HG02885 (cell line): ENCODE results near the gene KCNMB2.

Experiments used
- ATAC-seq: cut with Tn5 transposase; IDR thresholded peaks from one replicate; pipeline ENCODE4 v1.9.1; 2021; ENCODE audit warnings: mild to moderate bottlenecking; ENCODE audit not compliant: unreplicated experiment, poor library complexity

The KCNMB2 gene

DNA sequence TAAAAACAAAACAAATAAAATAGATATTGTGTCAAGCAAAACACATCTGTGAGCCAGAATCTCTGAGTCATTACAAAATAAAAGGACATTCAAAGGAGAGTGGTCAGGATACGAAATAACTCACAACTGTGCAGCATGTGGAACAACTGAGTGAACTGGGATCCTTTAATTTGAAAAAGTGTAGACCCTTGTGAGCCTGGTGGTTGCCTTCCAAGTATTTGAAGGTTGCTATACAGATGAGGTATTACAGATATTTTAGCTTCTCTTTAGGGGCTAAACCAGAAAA lies 26.7 kb downstream of the KCNMB2 start:
- ATAC-seq, result no peak

DNA sequence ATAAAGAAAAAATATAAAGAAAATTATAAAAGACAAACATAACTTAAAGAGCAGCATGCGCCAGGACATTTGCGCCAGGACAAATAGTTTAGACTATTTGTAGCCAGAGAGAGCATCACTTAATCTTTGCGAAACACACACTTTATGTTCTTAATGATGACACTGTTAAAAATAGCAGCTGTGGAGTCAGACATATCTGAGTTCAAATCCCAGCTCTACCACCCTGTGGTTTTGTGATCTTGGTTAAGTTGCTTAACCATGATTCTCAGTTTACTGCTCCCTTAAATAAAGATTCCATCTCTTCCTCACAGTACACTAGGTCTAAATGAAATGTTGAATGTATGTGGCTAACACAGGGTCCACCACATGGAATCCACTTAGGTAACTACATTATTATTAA lies 31.4 kb downstream of the KCNMB2 start:
- no peak for ATAC-seq

DNA sequence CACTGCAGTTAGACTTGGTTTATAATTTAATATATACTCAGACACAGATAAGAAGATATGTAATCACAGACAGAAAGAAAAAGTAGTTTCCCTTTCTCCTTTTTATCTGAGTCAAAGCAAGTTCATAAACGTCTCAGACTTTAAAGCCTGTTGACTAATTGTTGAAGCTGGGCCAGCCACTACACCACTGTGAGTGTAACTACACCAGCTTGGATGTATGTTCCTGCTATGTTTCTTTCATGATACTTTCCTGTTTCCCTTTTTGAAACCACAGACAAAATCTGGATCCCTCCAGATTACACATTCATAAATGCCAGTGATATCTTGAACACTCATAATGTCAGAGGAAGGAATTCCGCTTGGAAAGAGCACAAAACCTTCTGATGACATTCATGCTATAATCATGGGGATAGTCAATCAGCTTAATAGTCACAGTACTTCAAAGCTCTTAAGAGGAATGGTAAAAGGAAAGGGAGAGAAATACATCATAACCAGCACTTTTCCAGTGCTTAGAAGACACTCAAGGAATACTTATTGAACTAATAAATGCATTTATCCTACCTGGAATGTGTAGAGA lies 32.0 kb downstream of the KCNMB2 start:
- ATAC-seq, result no peak

DNA sequence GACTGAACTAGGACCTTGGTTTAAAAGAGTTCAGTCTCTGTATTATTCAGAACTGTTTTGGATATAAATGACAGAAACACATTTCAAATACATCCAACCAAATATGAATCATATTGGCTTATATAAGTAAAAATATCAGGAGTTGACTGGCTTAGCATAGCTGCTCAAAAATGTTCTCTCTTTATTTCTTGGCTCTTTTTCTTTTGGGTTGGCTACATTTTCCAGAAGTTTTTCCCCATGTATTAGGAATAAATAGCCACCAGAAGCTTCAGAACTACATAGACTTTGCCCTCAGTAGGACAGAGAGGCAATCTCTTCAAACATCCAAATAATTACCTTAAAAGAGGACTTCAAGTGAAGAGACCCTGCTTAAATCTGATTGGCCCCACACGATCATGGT lies 32.7 kb downstream of the KCNMB2 start:
- no peak for ATAC-seq

DNA sequence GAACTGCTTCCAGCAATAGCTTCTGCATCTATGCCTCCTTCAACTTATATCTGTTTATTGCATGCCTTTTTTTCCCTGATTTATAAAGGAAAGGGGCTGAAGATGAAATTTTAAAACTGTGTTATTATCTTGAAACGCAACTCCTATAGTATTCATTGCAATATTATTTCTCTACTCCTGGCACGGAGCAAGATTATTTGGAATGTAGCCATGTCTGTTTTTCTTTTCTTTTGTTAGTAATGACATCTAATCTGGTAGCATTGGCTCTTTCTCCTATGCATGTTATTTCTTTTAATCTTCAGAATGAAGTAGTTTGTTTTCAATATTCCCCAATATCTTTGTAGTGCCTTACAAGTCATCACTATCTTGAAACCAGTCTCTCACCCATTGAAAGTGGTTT lies 33.6 kb downstream of the KCNMB2 start:
- no peak for ATAC-seq

DNA sequence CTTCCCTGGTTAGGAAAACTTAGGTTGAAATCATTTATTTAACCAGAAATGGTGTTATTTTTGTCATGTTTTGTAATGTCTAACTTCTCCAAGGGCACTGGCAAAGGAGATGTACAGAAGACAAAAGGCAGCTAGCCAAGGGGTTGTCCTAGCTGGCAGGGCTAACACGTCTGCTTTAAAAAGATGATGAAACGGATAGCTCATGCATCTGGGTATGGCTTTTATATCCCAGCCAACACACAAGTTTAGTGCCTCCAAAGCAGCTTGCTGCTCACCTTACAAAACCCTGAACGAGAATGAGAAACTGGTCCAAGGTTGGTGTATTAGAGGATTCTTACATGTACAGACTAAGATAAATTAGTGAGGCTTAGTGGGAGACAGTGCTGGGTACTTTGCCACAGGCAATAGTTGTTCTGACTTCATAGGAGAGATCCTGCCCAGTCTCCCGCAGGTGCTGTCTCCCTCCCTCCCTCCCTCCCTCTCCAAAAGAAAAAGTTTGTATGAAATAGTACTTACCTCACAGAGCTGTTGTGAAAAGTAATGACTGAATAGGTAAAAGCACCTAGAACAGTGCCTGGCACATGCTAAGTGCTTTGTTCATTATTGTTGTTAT lies 47.8 kb downstream of the KCNMB2 start:
- no peak for ATAC-seq

DNA sequence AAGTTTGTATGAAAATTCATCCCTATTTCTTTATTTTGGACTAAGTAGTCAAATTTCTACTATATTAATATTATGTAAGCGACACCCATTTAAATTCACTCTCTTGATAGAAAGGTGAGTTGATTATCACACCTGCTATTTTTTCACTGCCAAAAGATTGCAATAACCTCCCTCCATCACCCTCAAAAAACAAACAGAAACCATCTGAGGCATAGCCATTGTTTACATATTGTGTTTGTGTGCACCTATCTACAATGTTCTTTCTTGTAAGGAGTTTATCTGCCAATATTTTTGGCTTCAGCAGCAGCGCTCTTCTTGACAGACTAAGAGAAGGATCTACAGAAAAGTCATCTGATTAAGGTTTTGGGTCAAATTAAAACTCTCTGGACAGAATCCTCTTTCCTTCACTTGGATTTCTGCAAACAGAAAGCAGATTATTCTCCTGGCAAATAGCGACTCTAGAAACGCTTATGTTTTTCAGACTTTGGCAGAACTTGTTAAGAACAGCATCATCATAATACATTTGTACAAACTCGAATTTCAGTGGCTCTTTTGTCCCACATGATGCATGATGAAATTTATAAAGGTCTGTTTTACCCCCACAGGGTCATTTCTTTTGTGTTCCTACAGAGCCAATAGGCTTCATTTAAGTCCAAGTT lies 48.6 kb downstream of the KCNMB2 start:
- ATAC-seq, result no peak

DNA sequence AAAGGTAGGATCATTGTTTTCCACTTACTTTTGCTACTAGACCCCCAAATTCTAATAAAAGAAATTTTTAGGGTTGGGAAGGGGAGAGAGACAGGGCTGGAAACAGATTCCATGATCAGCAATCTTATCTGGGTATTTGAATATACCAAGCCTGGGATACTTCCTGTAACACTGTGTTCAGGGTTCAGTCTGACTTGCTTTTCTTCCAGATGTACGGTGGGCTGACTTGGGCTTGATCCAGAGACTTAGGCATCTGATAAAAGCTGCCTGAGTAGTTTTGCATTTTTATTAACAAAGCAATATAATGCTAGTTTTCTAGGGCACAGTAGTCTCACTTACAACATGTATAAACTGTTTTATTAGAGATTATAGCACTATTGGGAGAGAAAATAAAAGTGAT lies 49.2 kb downstream of the KCNMB2 start:
- ATAC-seq, result no peak

DNA sequence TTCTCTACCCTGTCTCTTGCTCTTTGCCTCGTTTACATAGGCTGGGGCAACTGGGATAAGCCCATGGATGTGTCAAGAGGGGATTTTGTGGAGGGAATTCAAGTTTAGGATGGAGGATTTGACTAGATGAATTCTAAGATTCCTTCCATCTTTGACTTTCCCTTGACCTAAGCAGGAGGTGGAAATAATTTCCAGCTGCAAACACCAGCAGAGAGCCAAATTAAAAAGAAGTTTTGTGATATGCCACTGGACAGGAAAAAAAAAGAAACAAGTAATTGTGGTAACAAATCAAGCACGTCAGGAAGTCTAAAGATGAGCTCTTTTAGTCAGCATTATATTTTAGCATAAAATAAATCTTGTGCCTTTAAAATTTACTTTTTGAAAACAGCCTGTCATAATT lies 49.8 kb downstream of the KCNMB2 start:
- no peak for ATAC-seq

DNA sequence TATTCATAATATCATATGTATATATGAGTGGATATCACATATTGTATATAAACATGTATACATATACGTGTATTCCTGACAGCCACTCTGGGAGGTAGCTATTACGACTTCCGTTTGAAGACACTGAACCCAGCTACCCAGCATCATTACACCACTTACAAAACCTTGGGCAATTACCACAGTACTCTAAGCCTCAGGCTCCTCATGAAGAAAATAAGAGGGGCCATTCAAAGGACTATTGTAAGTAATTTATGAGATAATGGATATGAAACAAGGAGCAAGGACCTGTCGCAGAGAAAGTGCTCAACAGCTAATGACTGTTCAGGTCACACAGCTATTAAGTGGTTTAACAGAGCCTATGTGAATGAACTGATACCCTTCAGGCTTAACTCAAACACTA lies 52.4 kb downstream of the KCNMB2 start:
- no peak for ATAC-seq

DNA sequence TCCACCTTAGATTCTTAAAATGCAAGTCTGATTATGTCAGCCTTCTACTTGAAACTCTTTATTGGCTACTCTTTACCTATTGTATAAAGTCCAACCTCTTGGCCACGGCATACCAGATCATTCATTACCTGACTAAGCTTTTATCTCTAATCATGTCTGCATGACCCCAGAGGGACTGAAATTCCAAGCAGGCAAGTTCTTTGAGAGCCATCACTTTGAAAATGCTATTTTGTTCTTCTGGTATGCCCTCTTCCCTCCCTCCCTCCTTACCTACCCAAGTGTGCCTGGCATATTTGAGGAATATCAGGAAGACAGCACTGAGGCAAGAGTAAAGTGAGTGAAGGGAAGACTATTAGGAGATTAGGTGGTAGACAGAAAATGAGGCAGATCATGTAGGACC lies 57.5 kb downstream of the KCNMB2 start:
- ATAC-seq, result no peak

DNA sequence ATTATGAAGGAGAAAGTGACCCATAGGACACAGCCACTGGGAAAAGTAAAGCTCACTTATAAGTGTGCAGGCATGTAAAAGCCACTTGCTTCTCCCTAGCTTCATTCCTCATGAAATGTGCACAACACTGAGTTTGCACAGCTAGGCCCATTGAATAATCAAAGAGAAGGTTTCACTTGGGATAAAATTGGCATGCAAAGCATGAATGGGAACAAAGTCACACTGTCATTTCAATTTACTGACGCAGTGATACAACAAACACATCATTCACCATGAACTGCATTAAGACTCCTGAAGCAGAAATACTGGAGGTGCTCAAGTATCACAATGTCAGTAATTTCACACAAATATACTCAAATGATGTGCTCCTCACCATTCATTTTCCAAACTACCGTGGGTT lies 61.1 kb downstream of the KCNMB2 start:
- ATAC-seq, result no peak

DNA sequence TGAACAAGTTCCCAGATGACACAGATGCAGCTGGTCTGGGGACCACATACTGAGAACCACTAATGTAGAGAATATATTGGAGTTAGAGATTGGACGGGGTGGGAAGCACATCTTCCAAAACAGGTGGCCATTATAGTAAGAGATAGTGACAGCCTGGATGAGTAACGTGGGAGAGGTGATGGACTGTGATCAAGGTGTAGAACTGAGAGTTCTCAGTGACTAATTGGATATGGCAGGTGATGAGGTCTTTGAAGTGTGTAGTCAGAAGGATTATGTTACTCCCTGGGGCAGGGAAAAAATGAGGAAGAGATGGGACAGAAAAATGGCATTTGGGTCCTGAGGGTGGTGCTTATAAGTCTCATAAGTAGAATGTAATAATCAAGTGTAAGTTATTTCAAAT lies 66.6 kb downstream of the KCNMB2 start:
- ATAC-seq, result no peak

DNA sequence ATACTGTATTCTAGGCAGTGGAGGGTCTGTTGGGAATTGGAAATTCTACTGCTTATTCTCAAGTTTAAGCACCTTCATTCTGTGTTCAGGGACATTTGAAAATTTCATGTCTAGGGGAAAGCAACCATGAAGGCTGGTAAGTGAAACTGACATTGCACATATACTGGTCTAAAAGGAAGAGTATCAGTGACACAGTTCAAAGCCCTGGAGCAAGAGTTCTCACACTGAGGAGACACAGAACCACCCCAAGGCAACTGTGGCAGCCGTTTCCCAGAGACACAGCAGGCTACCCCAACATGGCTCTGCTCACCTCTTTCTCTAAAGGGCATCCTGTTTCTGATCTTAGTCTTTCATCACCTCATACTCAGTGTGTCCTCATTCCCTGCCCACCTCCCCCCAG lies 67.5 kb downstream of the KCNMB2 start:
- ATAC-seq, result peak; percentile 75

DNA sequence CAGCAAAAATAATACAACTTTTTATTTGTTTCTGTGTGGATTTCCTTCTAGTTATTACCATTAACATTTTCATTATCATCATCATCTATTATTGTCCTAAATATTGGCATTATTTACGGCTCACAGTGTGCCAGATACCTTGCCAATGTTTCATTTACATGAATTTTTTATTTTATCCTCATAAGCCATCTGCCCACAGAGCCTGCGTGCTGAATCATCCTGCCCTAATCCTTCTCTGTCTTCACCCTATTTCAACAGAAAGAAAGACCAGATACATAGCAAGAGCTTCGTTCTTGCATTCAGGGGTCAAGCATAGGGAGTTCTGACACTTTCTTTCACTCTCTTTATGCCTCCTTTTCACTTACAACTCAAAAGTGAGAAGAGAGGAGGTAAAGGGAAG lies 82.0 kb downstream of the KCNMB2 start:
- no peak for ATAC-seq

DNA sequence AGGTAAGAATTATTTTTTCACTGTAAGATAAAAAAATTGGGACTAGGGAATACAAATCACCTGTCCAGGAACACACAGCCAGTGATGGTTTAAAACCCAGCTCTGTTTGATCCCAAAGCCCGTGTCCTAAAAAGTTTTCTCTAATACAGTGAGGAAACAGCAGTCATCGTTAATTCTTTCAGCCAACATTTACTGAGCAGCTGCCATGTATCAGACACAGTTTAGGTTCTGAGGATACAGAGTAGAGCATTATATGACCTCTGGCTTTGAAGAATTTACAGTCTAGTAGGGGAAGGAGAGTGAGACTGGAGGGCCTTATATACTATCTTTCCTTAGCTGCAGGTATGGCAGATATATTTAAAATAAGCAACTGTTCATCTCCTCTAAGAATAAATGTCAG lies 82.7 kb downstream of the KCNMB2 start:
- no peak for ATAC-seq

DNA sequence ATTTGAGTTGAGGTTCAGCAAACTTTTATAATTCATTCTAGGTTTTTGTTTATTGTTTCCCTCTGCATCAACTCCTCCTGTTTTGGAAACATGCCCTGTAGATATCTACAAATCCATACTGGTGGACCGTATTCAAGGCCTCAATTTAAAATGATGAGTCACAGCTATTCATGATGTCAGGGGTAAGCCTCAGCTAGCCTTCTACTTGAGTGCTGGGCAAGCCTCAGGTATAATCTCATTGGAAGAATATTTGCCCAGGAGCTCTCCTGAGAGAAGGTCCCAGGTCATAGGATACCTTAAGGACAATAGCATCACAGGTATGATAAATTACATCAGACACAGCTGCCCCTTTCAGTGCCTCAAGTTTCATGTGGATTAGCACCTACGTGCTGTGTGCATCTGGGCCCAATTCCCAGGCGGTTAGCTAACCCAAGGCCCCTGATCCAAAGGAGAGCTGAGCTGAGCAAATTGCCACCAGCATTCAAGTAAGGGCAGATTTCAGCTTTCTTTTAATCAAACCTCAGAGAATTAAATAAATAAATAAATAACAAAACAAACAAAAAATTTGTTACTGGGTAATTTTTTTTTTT lies 87.5 kb downstream of the KCNMB2 start:
- no peak for ATAC-seq

DNA sequence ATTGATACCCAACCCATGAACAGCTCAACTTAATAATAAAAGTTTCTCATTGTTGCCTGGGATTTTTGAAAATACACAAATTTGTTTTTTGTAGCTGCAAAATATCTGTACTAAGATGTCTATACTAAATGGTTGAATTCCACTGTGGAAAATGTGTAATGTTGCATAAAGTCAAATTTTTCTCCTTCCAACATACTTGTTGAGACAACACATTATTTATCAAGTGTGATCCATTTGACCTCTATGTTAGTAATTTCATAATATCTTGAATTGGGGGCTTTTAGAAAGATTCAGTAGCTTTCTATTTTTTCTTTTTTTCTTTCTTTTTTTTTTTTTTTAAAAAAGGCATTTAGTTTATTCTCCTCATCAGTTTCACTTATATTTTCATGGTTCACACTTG lies 88.0 kb downstream of the KCNMB2 start:
- ATAC-seq, result no peak

DNA sequence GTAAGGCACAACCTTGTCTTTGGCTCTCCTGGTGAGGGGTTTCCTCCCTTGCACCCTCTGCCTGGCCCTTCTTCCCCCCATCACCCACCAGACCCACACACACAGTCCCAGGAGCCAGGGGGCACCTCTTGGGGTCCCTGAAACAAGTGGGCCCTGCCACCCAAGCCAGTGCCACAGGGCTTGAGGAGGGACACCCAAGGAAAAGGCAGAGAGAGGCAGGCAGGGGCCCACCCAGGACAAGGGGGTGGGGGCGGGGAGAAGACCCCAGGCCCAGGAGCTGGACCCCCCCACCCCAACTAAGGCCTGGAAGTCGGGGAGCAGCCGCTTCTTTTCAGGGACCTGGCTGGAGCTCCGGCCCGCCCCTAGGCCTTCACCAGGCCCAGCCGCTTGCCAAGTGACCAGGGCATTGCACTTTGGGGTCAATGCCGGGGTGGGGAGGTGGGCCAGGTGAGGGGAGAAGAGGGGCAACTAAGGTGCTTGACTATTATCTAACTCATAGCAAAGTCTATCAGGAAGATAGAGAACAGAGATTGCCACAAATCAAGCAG lies 88.9 kb downstream of the KCNMB2 start:
- ATAC-seq, result no peak

DNA sequence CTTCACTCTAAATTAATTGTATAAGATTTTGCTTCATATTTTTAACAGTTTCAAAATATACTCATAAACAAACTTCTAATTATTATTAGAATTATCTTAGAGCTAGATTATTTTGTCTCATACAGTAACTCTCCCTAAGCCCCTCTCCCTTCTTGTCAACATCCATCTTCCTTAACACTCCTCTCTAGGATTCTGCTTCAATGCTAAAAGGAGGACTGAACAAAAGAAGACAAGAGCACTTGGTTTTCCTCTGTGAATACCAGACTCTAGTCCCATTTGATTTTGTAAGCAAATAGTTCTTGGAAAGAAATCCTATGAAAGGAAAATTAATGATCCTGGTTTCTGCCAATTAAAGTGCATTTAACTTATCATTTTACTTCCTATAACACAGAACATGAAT lies 91.8 kb downstream of the KCNMB2 start:
- no peak for ATAC-seq

DNA sequence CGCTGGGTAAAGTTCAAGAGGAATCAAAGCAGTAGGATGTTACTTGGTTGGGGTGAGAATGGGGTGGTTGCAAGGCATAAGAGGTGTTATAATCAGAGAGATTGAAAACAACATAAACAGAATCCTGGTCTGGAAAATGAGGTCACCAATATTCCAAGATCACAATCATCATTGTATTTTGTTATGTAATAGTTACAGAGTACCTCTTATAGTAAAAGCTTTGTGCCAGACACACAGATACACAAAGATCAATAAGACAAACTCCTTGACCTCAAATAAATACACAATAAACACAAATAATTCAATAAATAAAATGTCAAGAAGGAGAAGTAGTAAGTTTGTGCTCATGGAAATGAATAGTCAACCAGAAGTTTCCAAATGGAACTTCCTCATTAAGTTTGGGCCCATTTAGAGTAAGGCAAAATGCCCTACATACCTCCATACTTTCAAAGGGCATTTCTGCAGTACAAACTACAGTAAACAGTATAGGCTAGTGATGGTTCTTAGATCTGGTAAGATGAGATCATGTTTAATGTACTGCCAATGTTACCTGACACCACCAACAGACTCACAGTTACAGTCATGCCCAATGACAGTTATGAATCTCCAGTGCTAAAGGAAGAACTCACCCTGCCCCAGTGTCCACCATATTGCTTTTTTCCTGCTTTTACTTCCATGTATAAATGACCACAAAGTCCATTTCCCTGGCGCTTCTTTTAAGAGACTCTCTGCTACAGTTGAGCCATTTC lies 93.4 kb downstream of the KCNMB2 start:
- ATAC-seq, result no peak
